GM12892 (cell line): ENCODE measurements around the gene TPO.
"Not testable (repeated sequence)": the region's sequence is repeated elsewhere in the genome, so short reads cannot be mapped to it uniquely, and the experiment has no call there.

Source experiments
- DNase-seq: peaks from one replicate; pipeline ENCODE4 v3.0.0; 2011; ENCODE audit not compliant: insufficient read length
- FAIRE-seq: peaks from 2 replicates; lab custom pipeline; 2011; peaks lifted over from hg19 to GRCh38; lab: Jason Lieb, UNC
- POLR2A ChIP-seq: IDR thresholded peaks from 2 replicates; pipeline ENCODE4 v1.6.1; 2011; ENCODE audit warnings: low read depth, low read length, control low read depth
- POLR2AphosphoS5 ChIP-seq: IDR thresholded peaks from 2 replicates; pipeline ENCODE4 v1.6.1; 2011; ENCODE audit warnings: low read depth, low read length, control low read depth
- TAF1 ChIP-seq: IDR thresholded peaks from 2 replicates; pipeline ENCODE4 v1.6.1; 2011; ENCODE audit warnings: low read depth, mild to moderate bottlenecking, control low read depth, low read length, borderline replicate concordance

The TPO gene

DNA sequence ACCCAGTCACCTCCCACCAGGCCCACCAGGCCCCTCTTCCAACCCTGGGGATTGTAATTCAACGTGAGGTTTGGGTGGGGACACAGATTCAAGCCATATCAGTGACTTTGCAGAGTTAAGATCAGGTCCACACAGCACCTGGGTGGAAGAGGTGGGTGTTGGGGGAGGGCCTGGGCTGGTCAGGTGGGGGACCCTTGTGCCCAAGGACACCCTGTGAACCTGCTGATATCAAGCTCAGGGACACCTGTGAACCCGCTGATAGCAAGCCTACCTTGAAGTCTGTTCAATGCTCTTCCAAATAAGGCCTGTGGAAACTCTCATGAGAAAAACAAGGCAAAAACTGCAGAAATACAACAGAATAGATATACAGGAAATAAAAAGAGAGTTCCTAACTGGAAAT, 19.9 kb upstream of the TPO start:
- TF ChIP-seq POLR2A (no peak), TAF1 (no peak), POLR2AphosphoS5 (no peak)

DNA sequence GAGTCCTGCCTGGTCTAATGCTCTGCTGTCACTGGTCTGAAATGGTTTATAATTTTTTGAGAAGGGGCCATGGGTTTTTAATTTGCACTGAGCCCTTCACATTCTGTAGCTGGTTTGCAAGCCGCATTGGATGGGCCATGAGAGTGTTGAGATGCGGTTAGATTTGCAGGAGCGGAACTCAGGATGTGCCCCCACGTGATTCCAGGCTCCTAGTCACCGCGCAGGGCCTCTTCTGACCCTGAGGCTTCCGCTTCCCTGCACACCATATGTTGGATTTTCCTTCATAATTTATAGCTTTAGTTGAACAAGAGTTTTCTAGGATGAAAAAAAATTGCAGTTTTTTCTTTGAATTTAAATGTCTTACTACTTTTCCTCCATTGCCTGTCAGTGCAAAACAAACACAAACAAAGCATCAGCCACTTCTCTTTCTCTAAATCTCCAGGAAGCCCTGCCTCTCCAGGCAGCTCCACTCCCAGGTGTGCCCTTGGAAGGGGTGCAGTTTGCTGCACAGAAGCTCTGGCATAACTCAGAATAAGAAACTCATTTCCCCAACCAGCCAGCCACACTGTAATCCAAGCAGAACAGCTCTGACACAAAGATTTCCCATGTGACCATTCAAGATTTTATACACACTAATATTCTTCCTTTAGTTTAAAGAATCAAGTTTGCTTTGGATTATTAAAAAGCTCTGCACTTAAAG, 18.4 kb upstream of the TPO start:
- TF ChIP-seq POLR2AphosphoS5: no peak
- no peak for TF ChIP-seq TAF1
- no peak for TF ChIP-seq POLR2A
- DNase-seq (no peak), FAIRE-seq (no peak)

More for the DNA sequence above, 19.9 kb upstream of the TPO start:
- no peak for DNase-seq
- no peak for FAIRE-seq

DNA sequence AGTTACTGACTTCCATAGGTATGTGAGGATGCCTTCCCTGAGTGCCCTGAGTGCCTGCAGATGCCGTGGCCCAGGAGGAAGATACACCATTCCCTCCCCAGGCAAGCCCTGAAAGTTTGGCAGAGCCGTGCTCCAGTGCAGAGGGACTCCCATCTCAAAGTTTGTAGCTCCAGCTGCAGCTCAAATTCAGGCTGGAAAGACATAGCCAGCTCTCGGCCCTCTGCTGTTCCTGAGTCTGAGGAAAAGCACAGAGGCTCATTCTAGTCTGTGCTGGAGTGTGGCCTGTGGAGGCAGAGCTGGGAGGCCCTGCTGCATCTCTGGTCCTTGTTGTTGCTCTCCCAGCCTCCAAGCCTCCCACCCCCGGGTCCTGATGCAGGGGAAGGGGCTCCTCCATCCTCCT, 15.9 kb upstream of the TPO start:
- FAIRE-seq (no peak), DNase-seq (no peak)
- TF ChIP-seq POLR2A: no peak

DNA sequence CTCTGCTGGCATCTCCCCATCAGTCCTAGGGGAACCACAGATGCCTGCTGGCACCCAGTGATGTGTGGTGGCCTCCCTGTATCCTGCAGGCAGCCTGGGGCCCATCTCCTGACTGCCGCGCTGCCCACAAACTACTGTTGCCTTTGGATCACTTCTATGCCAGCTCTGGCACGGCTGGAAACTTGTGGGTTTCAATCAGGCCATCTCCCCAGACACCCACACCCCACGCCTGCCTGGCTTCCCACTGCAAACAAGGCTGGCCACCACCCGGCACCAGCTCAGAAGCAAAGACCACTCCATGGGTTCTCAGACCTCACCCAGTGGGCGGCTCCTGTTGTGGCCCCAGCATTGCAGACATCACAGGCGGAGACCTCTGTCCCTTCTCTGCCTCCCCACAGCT, 15.1 kb upstream of the TPO start:
- TF ChIP-seq TAF1 (no peak), POLR2AphosphoS5 (no peak)
- FAIRE-seq (no peak), DNase-seq (no peak)

DNA sequence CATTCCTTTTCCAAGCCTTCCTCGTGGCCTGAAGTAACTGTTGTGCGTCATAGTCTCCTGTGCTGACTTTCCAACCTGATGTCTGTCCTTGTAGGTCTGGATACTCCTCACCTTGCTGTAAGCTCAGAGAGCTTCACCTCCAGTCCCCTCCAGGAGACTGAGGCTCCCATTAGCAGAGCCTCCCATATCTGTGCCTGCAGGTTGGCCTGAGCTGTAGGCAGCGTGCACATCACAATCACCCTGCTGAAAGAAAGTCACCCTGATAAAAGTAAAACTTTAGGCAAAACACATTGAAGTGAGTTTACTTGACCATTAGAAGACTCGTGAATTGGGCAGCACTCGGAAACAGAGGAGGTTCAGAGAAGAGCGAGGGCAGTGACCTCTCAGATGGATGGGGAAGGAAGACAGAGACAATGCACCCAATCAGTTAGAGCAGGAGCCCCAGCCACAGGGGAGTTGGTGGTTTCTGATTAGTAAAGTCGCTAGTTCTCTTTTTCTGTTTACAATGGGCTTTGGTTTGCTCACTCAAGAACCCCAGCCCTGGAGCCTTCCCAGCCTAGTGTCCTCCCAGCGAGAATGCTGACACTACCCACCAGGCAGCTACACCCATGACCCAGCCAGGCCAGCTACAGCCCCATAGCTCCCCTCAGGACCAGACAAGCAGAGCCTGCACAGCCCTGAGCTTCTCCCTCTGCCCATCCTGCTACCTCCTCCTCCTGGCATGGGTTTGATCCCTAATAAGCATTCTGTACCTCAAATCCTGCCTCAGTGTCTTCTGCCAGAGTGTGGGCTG, 12.1 kb upstream of the TPO start:
- DNase-seq (no peak), FAIRE-seq (no peak)
- TF ChIP-seq TAF1: no peak
- no peak for TF ChIP-seq POLR2A
- no peak for TF ChIP-seq POLR2AphosphoS5

DNA sequence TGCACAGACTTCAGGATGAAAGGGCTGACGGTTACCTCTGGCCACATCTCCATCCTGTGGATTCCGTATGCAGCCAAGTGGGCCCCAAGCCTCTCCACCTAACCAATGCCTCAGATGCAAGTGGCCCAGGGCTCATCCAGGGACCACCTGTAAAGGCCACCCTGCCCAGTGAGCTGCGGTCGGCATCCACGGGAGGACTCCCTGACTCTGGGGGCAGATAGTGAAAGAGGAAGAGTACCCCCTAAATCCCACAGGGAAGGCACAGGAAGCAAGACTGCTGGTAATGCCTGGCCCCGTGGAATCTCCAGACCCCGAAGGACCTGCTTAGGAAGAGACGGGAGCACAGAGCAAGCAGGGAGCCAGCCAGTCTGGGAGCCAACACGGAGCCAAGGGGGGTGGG, 11.2 kb upstream of the TPO start:
- no peak for FAIRE-seq
- TF ChIP-seq POLR2A: no peak
- no peak for TF ChIP-seq POLR2AphosphoS5
- TF ChIP-seq TAF1: no peak
- DNase-seq: no peak

DNA sequence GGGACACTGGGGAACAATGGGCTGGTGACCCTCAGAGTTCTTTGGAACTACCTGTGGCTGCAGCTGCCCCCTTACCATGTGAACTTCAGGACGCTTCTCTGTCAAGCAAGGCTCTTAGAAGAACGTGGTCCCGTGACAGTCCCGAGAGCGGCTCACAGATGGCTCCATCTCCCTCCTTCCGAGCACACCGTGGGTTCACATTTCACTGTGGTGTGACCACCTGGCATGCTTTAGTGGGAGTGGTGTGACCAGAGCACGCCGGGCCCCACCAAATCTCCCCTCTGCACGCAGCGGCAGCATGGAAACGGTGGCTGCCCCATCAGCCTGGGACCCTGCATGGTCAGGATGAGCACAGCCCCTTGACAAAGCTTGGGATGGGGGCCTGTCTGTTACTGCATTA, 9.7 kb upstream of the TPO start:
- no peak for FAIRE-seq

DNA sequence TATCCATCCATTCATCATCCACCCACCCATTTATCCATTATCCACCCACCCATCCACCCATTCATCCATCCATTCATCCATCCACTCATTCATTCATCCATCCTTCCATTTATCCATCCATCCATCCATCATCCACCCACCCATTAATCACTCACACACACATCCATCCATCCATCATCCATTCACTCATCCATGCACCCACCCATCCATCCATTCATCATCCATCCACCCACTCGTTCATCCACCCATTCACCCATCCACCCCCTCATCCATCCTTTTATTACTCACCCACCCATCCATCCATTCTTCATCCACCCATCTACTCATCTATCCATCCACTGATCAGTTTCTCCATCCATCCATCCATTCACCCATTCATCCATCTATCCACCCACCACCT, 8.1 kb upstream of the TPO start:
- DNase-seq: no peak
- no peak for FAIRE-seq
- TF ChIP-seq TAF1 (no peak), POLR2AphosphoS5 (no peak), POLR2A (no peak)

More for the DNA sequence above, 9.7 kb upstream of the TPO start:
- no peak for DNase-seq
- TF ChIP-seq POLR2A (no peak), TAF1 (no peak), POLR2AphosphoS5 (no peak)

DNA sequence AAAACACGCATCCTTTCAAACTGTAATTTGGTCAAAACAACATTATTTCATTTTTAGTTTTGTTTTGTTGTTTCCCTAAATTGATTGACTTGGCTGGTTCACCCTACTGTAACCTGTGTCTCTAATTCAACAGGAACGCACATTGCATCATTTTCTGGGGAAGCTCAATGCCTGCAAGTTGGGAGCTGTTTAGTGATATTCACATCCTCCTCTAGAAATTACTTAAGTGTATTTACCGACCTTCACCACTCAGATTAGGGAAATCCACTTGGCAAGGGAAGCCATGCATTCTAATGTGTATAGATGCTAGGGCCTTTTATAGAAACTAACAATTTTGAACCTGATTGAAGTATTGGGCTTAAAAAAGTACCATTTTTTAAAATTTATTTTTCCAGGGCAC, 7.3 kb upstream of the TPO start:
- FAIRE-seq: no peak
- DNase-seq: no peak
- TF ChIP-seq POLR2AphosphoS5: no peak

DNA sequence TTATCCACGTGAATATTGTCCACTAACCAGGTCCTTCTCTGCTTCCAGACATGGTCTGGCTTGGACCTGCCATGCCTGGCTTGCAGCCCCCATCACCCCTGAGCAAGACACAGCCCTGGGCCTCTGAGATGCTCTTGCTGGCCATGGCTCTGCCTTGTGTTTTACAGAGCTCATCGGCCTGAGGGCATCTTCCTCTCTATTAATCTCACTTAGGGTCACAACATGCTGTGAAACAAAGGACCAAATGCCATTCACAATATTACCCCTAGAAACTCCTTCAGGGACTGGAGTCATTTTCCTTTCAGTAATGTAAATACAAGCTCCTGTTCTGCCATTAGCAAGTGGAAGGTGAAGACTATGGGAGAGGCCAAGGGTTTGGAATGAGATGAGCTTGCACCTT, 6.8 kb upstream of the TPO start:
- TF ChIP-seq POLR2AphosphoS5: no peak
- TF ChIP-seq POLR2A: no peak
- TF ChIP-seq TAF1: no peak
- no peak for FAIRE-seq
- DNase-seq: no peak

DNA sequence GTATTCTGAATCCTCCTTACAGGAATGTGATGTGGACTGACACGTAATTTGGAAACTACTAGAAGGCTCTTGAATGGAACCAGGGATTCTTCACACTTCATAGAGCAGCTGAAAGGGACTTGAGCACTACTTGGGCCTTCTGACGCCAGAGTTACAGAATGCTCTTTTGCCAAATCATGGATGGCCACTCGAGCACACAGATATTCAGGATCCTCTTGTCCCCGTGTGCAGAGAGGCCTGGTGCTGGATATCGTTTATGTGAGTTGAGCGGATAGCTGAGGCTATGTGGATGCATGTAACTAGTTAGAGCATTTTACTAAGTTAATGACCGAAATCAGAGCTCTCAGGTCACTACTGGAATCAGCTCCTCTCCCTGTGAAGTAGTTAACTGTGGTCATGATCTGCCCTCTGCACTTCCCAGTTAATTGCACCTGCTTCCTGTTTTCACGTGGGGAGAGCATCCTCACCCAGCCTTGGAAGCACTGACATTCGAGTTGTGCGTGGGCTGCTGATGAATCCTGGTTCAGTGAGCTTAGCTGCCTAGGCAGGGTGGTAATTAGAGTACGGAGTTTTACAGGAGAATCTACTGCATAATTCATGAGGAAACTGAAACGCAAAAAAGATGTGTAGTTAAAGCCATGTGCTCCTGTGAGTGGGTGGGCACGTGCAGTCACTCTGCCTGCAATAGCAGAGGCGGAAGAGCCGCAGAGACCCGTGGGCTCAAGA, 5.2 kb upstream of the TPO start:
- TF ChIP-seq POLR2AphosphoS5 (no peak), TAF1 (no peak)
- DNase-seq: no peak
- no peak for FAIRE-seq

DNA sequence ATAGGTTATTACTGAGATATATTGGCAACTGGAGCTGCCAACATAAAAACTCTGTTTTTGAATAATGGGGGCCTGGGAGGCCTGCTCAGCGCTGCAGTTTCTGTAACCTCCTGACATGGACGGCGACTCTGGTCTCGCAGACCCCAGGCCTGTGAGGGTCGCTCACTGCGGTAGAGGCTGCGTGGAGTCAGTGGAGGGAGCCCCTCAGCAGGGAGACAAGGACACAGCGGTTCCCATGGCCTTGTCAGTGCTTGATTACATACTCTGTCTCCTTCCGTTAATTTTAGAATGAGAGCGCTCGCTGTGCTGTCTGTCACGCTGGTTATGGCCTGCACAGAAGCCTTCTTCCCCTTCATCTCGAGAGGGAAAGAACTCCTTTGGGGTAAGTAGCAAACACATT, 858 bp downstream of the TPO start:
- DNase-seq (no peak), FAIRE-seq (no peak)
- TF ChIP-seq POLR2AphosphoS5 (no peak), POLR2A (no peak), TAF1 (no peak)

DNA sequence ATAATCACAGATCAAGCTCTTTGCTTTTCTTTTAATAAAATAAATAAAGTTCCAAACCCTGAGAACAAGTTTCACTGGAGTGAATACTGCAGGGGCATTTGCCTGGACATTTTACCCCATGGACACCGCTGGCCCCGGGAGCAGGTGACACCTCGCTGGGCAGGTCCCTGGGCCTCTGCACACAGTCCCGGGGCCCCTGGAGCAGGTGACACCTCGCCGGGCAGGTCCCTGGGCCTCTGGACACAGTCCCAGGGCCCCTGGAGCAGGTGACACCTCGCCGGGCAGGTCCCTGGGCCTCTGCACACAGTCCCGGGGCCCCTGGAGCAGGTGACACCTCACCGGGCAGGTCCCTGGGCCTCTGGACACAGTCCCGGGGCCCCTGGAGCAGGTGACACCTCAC, 1.6 kb downstream of the TPO start:
- not testable (repeated sequence) for FAIRE-seq, DNase-seq
